ENCODE measurements around the gene B9D1. TPM values are rescaled to one million over a fixed set of nuclear protein-coding genes. Genes with fewer than 3 reads are reported as not detected.

B9D1 gene
- total and polyA plus RNA-seq, 9 of the 15 experiments (the other 6 are each of a cell fraction or from before 2014, with no cell fraction given) = 8.9 to 28.0 (median 17.9) TPM

DNA sequence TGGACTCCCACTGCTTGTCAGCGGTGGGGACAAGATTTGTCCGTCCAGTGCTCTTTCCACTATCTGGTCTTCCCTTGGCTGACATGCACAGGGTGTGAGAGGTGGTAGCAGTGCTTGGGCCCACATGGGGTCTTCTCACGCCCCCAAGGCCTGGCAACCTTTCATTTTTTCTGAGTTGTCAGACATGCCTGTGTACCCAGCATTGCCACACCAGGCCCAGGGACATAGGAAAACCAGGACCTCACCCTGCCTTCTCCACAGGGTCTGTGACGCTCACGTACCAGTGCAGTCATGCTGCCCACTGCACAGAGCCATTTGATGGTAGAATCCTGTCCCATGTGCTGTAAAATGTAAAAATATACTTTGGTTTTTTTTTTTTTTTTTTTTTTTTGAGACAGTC, 57.8 kb downstream of the B9D1 start:
- no peaks in the 10 kb centered on the region for H3K27me3 ChIP-seq (ENCODE audit: control insufficient read depth in 2 of 2, insufficient read depth in 2 of 2, low read length in 2 of 2)
- CTCF ChIA-PET (ENCODE audit: low intra/inter-chr PET ratio) = no interaction called here
- in situ Hi-C loops (cut with MboI) = no loop called here
- peak overlapping the region; percentile 43 to 86; a peak in 2 of 4 replicates for H3K9ac ChIP-seq (ENCODE audit: insufficient read depth in 1 of 2, low read depth in 2 of 2, low read length in 2 of 2)
- no peaks in the 10 kb centered on the region for H3K36me3 ChIP-seq (ENCODE audit: control insufficient read depth, insufficient read depth, low read length)
- H3K9me1 ChIP-seq (ENCODE audit: control insufficient read depth, insufficient read depth, low read length) = peaks cover 7% of the 10 kb centered on the region
- ATAC-seq = no peak; the same call in 2 of the 3 replicates
- H4K20me1 ChIP-seq (replicated peaks; ENCODE audit: control insufficient read depth, insufficient read depth, low read length) = no peaks in the 10 kb centered on the region
- peaks cover 7% of the 10 kb centered on the region; the same call in 1 of the 3 replicates for H3K79me2 ChIP-seq (ENCODE audit: control insufficient read depth, insufficient read depth, low read length)
- peaks cover 26 to 34% of the 10 kb centered on the region in 2 experiments for H3K4me1 ChIP-seq (replicated peaks in 1 of 2; ENCODE audit: control insufficient read depth in 2 of 2, insufficient read depth in 2 of 2, low read length in 2 of 2)
- POLR2A ChIA-PET = interaction anchor here (1.0 to 1.2 kb wide), 3 partner anchors 11 to 17 kb away, joined by 3 to 5 read pairs (median 3); no protein-coding TSS in a partner anchor
- BruUV-seq (replicated peaks) = no TSS peak
- intact Hi-C loops (cut with micrococcal nuclease) = no loop called here
- H3K27ac ChIP-seq (ENCODE audit: extremely low read depth, low read depth, low read length) = peak overlapping the region; percentile 85
- peak overlapping the region; percentile 69; the same call in 1 of the 2 replicates for H2AFZ ChIP-seq (ENCODE audit: low read depth, low read length)
- WGBS (ENCODE audit: insufficient coverage, low coverage, missing lambda C conversion rate) = 73% methylated on average over 3 of the region's 5 CpGs
- no peaks in the 10 kb centered on the region for H3K9me3 ChIP-seq (replicated peaks; ENCODE audit: control insufficient read depth, insufficient read depth, low read depth, low read length)
- peak overlapping the region; percentile 54 for H3K4me2 ChIP-seq (ENCODE audit: insufficient read depth, low read length)
- no peak overlapping the region for H3K4me3 ChIP-seq
- no peak for DNase-seq (ENCODE audit: extremely low read depth in 1 of 4, low spot score in 3 of 4)
- no peak for FAIRE-seq
- TF ChIP-seq ZNF639 (CRISPR knock-in tag; conservative IDR thresholded peaks at IDR 0.05 in 1 of 2, IDR thresholded peaks at IDR 0.05 in 1 of 2) = no peak
- TF ChIP-seq, protein P1, sequence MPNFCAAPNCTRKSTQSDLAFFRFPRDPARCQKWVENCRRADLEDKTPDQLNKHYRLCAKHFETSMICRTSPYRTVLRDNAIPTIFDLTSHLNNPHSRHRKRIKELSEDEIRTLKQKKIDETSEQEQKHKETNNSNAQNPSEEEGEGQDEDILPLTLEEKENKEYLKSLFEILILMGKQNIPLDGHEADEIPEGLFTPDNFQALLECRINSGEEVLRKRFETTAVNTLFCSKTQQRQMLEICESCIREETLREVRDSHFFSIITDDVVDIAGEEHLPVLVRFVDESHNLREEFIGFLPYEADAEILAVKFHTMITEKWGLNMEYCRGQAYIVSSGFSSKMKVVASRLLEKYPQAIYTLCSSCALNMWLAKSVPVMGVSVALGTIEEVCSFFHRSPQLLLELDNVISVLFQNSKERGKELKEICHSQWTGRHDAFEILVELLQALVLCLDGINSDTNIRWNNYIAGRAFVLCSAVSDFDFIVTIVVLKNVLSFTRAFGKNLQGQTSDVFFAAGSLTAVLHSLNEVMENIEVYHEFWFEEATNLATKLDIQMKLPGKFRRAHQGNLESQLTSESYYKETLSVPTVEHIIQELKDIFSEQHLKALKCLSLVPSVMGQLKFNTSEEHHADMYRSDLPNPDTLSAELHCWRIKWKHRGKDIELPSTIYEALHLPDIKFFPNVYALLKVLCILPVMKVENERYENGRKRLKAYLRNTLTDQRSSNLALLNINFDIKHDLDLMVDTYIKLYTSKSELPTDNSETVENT (CRISPR knock-in tag; IDR thresholded peaks at IDR 0.05) = no peak
- TF ChIP-seq ZNF282 (CRISPR knock-in tag; IDR thresholded peaks at IDR 0.05) = no peak
- no peak for TF ChIP-seq DMBX1 (CRISPR knock-in tag; IDR thresholded peaks at IDR 0.05; ENCODE audit: borderline replicate concordance)
- no peak for TF ChIP-seq TAF15 (IDR thresholded peaks at IDR 0.05; ENCODE audit: low read depth, low read length)
- TF ChIP-seq, protein P2, sequence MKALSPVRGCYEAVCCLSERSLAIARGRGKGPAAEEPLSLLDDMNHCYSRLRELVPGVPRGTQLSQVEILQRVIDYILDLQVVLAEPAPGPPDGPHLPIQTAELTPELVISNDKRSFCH (CRISPR knock-in tag; IDR thresholded peaks at IDR 0.05) = no peak
- TF ChIP-seq, protein P2 (tag; IDR thresholded peaks at IDR 0.05) = 0 out of 2 replicates have a peak, but pooled peaks have one; percentile 12
- TF ChIP-seq SFPQ (IDR thresholded peaks at IDR 0.05; ENCODE audit: low read depth, low read length) = no peak
- TF ChIP-seq, protein P3, sequence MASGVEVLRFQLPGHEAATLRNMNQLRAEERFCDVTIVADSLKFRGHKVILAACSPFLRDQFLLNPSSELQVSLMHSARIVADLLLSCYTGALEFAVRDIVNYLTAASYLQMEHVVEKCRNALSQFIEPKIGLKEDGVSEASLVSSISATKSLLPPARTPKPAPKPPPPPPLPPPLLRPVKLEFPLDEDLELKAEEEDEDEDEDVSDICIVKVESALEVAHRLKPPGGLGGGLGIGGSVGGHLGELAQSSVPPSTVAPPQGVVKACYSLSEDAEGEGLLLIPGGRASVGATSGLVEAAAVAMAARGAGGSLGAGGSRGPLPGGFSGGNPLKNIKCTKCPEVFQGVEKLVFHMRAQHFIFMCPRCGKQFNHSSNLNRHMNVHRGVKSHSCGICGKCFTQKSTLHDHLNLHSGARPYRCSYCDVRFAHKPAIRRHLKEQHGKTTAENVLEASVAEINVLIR (CRISPR knock-in tag; IDR thresholded peaks at IDR 0.05) = no peak
- TF ChIP-seq JUND (IDR thresholded peaks at IDR 0.05; ENCODE audit: borderline replicate concordance, low read depth, low read length) = no peak
- no peak for TF ChIP-seq JUND (tag; IDR thresholded peaks at IDR 0.05; ENCODE audit: borderline replicate concordance, low read depth, low read length)
- TF ChIP-seq RBM34 (IDR thresholded peaks at IDR 0.05; ENCODE audit: borderline replicate concordance, insufficient read depth, low read length) = no peak
- TF ChIP-seq POLR2B (IDR thresholded peaks at IDR 0.05; ENCODE audit: low read depth, partially characterized antibody) = no peak
- no peak for TF ChIP-seq HNRNPUL1 (IDR thresholded peaks at IDR 0.05; ENCODE audit: low read length)

All from K562 (cell line).